Mononuclear cell (primary cell): ENCODE measurements around the gene SH2D3A. TPM values are rescaled to one million over a fixed set of nuclear protein-coding genes. Genes with fewer than 3 reads are reported as not detected.

Experiments used
- H3K27me3 ChIP-seq: 2 replicates; pipeline ENCODE4 v1.6.0; 2011; ENCODE audit warnings: low read length, control low read depth; ENCODE audit not compliant: insufficient read depth
- H3K4me1 ChIP-seq: 2 replicates; pipeline ENCODE4 v1.5.1; 2011; ENCODE audit warnings: mild to moderate bottlenecking, low read length, control low read depth; ENCODE audit not compliant: insufficient read depth
- H3K4me3 ChIP-seq: 2 replicates; pipeline ENCODE4 v1.5.1; 2011; ENCODE audit warnings: mild to moderate bottlenecking, low read length, moderate library complexity
- H3K9me3 ChIP-seq: 2 replicates; pipeline ENCODE4 v1.5.1; 2011; ENCODE audit warnings: low read depth, mild to moderate bottlenecking, control low read depth, low read length
- total RNA-seq: library from RNA; depleted of rRNA; stranded (reverse); fragments of >200 nt; gene quantifications from one replicate; pipeline ENCODE4 v1.2.3, GENCODE V29; 2012

SH2D3A gene
- total RNA-seq, 1 donor = 14.0 TPM

- Histone ChIP-seq H3K4me3 (no peak overlapping the region), H3K9me3 (no peaks in the 10 kb centered on the region), H3K4me1 (no peaks in the 10 kb centered on the region), H3K27me3 (peaks cover 14% of the 10 kb centered on the region)
These were observed 60.6 kb downstream of the SH2D3A start for GRCh38 chr19:6706633-6706958.

GRCh38 chr19:6705931-6706632 is 61.2 kb downstream of the SH2D3A start:
- H3K27me3 ChIP-seq = peaks cover 14% of the 10 kb centered on the region
- H3K4me1 ChIP-seq = no peaks in the 10 kb centered on the region
- H3K9me3 ChIP-seq = no peaks in the 10 kb centered on the region
- no peak overlapping the region for H3K4me3 ChIP-seq

Other genes starting within 250 kb of the SH2D3A start
- 10.5 TPM for gene TNFSF9, start 236.4 kb downstream of the SH2D3A start, total RNA-seq
- gene CD70, start 176.3 kb downstream of the SH2D3A start, total RNA-seq = 1.4 TPM
- 13.0 TPM for gene TNFSF14, start 97.3 kb downstream of the SH2D3A start, total RNA-seq
- 3.1 TPM for gene C3, start 46.8 kb downstream of the SH2D3A start, total RNA-seq
- gene GPR108, start 29.9 kb downstream of the SH2D3A start, total RNA-seq = 43.9 TPM
- gene TRIP10, start 27.8 kb downstream of the SH2D3A start, total RNA-seq = 4.2 TPM
- 46.8 TPM for gene VAV1, start 5.3 kb upstream of the SH2D3A start, total RNA-seq
- 15.4 TPM for gene ADGRE1, start 120.1 kb upstream of the SH2D3A start, total RNA-seq